Heart left ventricle (tissue), 13 donors: Measurements from ENCODE around the gene SEC14L5.

Experiments used
- POLR2A ChIP-seq, 2 donors: fragments of 450-650 bp; IDR thresholded peaks; one replicate each; pipeline ENCODE4 v1.6.1; 2017; ENCODE audit warnings: antibody characterized with exemption in 2 of 2, mild to moderate bottlenecking in 2 of 2, moderate library complexity in 2 of 2
- TF ChIP-seq, protein P1 (sequence below), 12 donors: fragments of 200-600 bp; sonication (generic) in 4 of 12; IDR thresholded peaks; one replicate each; pipeline versions ENCODE4 v1.5.0 to v1.8.0; 2018 to 2022; ENCODE audit warnings: antibody characterized with exemption in 12 of 12, mild to moderate bottlenecking in 5 of 12
- donor health status: ischemic (EF 13 %, LVEDD 7.1; RV severe dilation, severe dysfunction).
- donor health status: DM: no; HTN: yes; CAD: no.
- donor health status: DM: no; HTN: no; CAD: no.
- donor health status: ischemic (EF 25% LVEDD 6.9; RV normal size, moderate dysfunction).
- donor health status: ischemic (EF 25% LVEDD 5.7; RV mildly dilated, moderate dysfunction).
- donor health status: ischemic (EF 35%, LVEDD 5.7; RV mildly dilated, moderate dysfunction).
- donor health status: nonischemic (EF 11% LVEDD 7.7; RV severe dilation, severe dysfunction).
- donor health status: DM: yes; HTN: yes; CAD: no.
- donor health status: PGD.
- donor health status: ischemic (EF 29% LVEDD 5.4; RV normal size, mild dysfunction).
- donor health status: nonischemic (EF 23%, LVEDD 6.1; RV moderate dilation, normal function).

DNA sequence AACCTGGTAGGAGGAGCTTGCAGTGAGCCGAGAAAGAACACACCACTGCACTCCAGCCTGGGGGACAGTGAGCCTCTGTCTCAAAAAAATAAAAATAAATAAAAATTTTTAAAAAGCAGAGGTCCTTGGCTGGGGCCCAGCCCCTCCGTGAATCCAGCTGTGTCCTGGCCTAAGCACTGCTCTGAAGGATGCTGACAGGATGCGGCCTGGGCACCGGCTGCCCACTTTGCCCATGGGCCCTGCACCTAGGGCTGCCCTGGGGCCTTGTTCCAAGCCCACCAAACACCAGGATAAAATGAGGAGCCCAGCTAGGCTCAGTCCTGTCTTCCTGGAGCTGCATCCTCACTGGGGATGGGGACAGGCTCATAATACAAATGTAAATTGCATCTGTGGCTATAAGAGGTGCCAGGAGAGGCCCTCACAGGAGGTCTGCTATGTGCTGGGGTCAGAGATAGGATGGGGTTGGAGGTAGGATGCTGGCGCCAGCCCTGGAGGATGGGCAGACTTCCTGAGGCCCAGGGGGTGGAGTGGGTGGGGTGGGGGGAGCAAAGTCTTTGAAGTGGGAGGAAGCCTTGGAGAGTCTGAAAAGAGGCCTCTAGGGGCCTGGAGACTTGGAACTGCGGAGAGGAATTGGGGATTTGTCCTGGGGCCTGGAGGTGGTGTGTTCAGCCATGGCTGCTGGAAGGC is 101.4 kb downstream of the SEC14L5 start:
- TF ChIP-seq, protein P1, sequence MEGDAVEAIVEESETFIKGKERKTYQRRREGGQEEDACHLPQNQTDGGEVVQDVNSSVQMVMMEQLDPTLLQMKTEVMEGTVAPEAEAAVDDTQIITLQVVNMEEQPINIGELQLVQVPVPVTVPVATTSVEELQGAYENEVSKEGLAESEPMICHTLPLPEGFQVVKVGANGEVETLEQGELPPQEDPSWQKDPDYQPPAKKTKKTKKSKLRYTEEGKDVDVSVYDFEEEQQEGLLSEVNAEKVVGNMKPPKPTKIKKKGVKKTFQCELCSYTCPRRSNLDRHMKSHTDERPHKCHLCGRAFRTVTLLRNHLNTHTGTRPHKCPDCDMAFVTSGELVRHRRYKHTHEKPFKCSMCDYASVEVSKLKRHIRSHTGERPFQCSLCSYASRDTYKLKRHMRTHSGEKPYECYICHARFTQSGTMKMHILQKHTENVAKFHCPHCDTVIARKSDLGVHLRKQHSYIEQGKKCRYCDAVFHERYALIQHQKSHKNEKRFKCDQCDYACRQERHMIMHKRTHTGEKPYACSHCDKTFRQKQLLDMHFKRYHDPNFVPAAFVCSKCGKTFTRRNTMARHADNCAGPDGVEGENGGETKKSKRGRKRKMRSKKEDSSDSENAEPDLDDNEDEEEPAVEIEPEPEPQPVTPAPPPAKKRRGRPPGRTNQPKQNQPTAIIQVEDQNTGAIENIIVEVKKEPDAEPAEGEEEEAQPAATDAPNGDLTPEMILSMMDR (IDR thresholded peaks at IDR 0.05) = no peak
- no peak for TF ChIP-seq POLR2A (IDR thresholded peaks at IDR 0.05)
